ENCODE measurements around the gene CIZ1. TPM values are rescaled to one million over a fixed set of nuclear protein-coding genes. Genes with fewer than 3 reads are reported as not detected.

The CIZ1 gene
- total RNA-seq, 1 experiment from 2014 or later: 104 TPM

DNA sequence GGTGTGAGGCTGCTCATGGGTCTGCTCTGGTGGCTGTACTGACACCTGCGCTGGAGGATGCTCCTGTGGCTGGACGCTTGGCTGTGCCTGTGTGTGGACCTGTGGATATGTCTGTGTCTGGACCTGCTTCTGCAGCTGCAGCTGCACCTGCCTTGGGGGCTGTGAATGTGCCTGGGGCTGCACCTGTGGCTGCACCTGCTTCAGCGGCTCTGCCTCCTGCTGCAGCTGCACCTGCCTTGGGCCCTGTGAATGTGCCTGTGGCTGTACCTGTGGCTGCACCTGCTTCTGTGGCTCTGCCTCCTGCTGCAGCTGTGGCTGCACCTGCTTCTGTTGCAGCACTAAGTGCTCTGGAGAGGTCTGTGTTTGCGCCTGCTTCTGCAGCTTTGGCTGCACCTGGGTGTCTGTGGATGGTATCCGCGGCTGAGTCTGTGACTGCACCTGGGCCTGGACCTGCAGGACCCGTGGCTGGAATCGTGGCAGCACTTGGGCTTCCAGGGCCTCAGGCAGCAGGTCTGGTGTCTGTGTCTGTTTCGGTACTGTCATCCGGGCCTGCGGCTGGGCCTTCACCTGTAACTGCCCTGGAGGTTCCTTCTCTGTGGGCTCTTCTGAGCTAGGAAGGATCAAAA is 12.5 kb downstream of the CIZ1 start:
- peaks cover 53 to 82% (median 75%) of the 10 kb centered on the region in 3 experiments for H3K36me3 Mint-ChIP-seq (ENCODE audit: insufficient read depth in 1 of 3, low read depth in 3 of 3)
- Histone ChIP-seq H2BK5ac (ENCODE audit: insufficient read length, low read length) (no peak overlapping the region), H4K5ac (ENCODE audit: insufficient read length, low read depth, low read length) (no peak overlapping the region), H2AFZ (ENCODE audit: low read length) (no peak overlapping the region), H4K91ac (ENCODE audit: insufficient read length, low read depth, low read length) (no peak overlapping the region), H3K14ac (ENCODE audit: insufficient read depth, low read length) (no peak overlapping the region), H3K79me1 (ENCODE audit: insufficient read depth, low read depth, low read length, poor library complexity, severe bottlenecking) (no peaks in the 10 kb centered on the region), H2AK5ac (ENCODE audit: insufficient read length, low read length) (no peak overlapping the region), H2BK20ac (ENCODE audit: low read depth, low read length, poor library complexity, severe bottlenecking) (no peak overlapping the region), H3K56ac (ENCODE audit: insufficient read length, low read depth, low read length) (no peak overlapping the region), H3K4ac (ENCODE audit: low read depth, low read length) (no peak overlapping the region), H2BK15ac (ENCODE audit: low read depth, low read length) (no peak overlapping the region), H4K8ac (replicated peaks; ENCODE audit: insufficient read length, low read depth, low read length) (no peak overlapping the region), H3K9me3 (ENCODE audit: control insufficient read depth, low read depth, low read length) (no peaks in the 10 kb centered on the region), H3K27ac (ENCODE audit: insufficient read length, low read depth, low read length) (no peak overlapping the region), H3K23me2 (ENCODE audit: insufficient read length, low read depth, low read length, poor library complexity, severe bottlenecking) (no peaks in the 10 kb centered on the region), H3K27me3 (ENCODE audit: insufficient read depth, low read length) (no peaks in the 10 kb centered on the region), H3K4me1 (ENCODE audit: insufficient read depth, low read length) (no peaks in the 10 kb centered on the region), H4K20me1 (ENCODE audit: control insufficient read depth, insufficient read depth, insufficient read length) (no peaks in the 10 kb centered on the region), H2BK120ac (ENCODE audit: low read depth, low read length, poor library complexity, severe bottlenecking) (no peak overlapping the region), H2BK12ac (ENCODE audit: insufficient read length, low read depth, low read length) (no peak overlapping the region), H3K9ac (ENCODE audit: extremely low read depth, insufficient read length, low read length) (no peak overlapping the region), H3T11ph (ENCODE audit: low read length) (no peak overlapping the region), H3K79me2 (ENCODE audit: insufficient read depth, low read length) (no peaks in the 10 kb centered on the region), H3K23ac (ENCODE audit: insufficient read length, low read depth, low read length) (no peak overlapping the region), H3K18ac (ENCODE audit: insufficient read length, low read depth, low read length) (no peak overlapping the region), H3K4me2 (ENCODE audit: insufficient read depth, insufficient read length, low read length) (no peak overlapping the region)
- H3K4me3 Mint-ChIP-seq: no peak overlapping the region
- peaks cover 2 to 7% of the 10 kb centered on the region in 2 experiments; a peak in 1 of 5 replicates for H3K9me3 Mint-ChIP-seq
- TF ChIP-seq, protein P1, sequence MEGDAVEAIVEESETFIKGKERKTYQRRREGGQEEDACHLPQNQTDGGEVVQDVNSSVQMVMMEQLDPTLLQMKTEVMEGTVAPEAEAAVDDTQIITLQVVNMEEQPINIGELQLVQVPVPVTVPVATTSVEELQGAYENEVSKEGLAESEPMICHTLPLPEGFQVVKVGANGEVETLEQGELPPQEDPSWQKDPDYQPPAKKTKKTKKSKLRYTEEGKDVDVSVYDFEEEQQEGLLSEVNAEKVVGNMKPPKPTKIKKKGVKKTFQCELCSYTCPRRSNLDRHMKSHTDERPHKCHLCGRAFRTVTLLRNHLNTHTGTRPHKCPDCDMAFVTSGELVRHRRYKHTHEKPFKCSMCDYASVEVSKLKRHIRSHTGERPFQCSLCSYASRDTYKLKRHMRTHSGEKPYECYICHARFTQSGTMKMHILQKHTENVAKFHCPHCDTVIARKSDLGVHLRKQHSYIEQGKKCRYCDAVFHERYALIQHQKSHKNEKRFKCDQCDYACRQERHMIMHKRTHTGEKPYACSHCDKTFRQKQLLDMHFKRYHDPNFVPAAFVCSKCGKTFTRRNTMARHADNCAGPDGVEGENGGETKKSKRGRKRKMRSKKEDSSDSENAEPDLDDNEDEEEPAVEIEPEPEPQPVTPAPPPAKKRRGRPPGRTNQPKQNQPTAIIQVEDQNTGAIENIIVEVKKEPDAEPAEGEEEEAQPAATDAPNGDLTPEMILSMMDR (conservative IDR thresholded peaks at IDR 0.05): no peak
- H3K27me3 Mint-ChIP-seq (ENCODE audit: low read depth): no peaks in the 10 kb centered on the region
- H3K27ac Mint-ChIP-seq: no peak overlapping the region
- H3K4me1 Mint-ChIP-seq: peaks cover 0 to 2% of the 10 kb centered on the region in 2 experiments; a peak in 1 of 4 replicates
- no peak for DNase-seq
- no CpG with 5 or more reads among the region's 11 CpGs for WGBS (ENCODE audit: extremely low coverage, insufficient read length, low lambda C conversion rate)

All from H9 (cell line).